Erythroblast (primary cell): ENCODE data around the gene ZNF274.

Experiments
- GATA1 ChIP-seq: IDR thresholded peaks from 2 replicates; pipeline ENCODE4 v1.6.1; 2011; ENCODE audit warnings: low read depth, mild to moderate bottlenecking, control low read depth, low read length, moderate library complexity
- POLR2A ChIP-seq: IDR thresholded peaks from 2 replicates; pipeline ENCODE4 v1.6.1; 2011; ENCODE audit warnings: mild to moderate bottlenecking, low read length

- TF ChIP-seq POLR2A (peak; percentile 62), GATA1 (no peak)
Measured at GRCh38 chr19:58154679-58155648, 27.9 kb upstream of the ZNF274 start.
